NCI-H1417 (cell line): ENCODE results near the gene TGFB3.
"Not testable (repeated sequence)": the region's sequence is repeated elsewhere in the genome, so short reads cannot be mapped to it uniquely, and the experiment has no call there.

Source experiments
- DNase-seq, 3 experiments: peaks; one replicate each; lab custom pipeline; 2025; lab: John Stamatoyannopoulos, UW

TGFB3 gene

DNA sequence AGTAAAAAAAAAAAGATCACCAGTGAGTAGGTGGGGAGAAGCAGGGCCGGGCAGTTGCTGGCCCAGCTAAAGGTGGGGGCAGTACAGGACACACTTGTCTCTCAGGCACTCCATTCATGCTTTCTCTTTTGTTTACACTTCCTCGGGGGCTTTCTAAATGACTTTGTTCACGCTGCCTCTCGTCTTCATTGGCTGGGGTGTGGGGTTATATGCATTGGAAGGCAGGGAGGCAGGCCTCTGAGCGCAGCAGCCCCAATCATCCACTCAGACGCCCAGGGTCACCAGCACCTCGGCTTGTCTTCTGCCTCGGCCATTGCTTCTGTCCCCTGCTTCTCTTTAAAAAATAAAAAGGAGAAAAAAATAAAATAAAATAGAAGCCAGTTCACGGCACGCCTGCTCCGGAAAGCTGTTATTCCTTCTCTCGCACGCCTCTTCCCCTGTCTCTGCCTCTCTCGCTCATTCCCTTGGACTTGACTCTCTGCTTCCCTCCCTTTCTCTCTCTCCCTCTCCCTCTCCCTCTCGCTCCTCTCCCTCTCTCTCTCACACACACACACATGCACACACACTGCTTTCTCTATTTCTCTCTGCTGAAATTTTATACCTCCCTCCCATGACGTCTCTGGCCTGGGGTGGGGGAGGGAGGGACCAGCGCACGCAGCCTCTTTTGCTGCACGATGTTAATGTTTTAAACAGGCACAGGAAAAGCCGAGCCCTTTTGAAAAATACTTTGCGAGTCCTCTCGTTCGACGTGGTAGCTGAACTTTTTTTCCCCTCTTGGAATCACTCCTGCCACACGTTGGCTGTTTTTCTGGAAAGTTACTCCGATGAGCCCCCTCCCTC is at the start of gene TGFB3:
TSS of gene TGFB3 (minus strand) at position 570 of the 840 bp plus-strand sequence. CDS start 1,102 bp downstream, outside the sequence.
- peak; percentile 73 to 90 (median 82) for DNase-seq

DNA sequence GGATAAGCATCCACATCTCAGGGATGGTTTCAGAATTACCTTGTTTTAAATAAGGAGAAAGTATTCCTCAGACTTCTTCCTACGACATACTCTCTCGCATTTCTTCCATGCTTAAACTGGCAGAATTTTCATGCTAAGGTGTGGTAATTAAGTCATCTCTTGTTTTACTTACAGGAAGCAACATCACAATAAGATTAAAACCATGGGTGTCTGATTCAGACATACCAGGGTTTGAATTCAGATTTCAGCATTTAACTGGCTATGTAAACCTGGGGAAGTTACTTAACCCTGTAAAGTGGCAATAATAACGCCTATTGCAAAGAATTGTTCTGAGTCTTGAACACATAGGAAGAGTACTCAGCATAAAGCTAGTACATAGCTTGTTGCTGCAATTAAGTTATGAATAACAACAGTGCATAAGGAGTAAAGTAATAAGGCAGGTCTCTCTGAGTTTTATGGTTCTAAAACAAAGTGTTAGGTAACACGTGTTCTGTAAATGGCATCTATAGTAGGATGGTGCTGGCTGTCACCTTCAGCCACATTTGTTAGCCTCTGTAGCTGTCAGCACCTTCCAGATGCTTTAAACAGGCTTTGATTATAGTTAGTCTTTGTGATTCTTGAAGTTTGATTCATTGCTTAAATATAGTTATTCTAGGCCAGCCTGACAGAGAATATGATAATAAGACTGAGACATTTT is 42.6 kb upstream of the TGFB3 start:
- DNase-seq = no peak

DNA sequence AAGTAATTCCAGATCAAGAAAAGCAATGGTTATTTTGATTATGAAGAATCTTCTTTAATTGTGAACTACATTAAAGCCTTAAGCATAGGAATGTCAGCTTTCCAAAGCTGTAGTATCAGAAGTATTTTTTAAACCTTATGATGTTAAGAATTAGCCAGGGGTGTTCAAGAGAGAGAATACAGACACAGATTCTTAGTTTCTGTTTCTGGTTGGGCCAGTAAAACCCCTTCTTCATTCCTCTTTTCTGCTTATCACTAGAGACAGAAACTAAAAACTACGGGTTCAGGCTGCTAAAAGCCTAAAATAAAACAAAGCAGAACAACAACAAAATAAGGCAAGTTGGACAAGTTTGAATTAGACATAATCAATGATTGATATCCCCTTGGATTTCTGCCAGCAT is 42.0 kb upstream of the TGFB3 start:
- no peak for DNase-seq

DNA sequence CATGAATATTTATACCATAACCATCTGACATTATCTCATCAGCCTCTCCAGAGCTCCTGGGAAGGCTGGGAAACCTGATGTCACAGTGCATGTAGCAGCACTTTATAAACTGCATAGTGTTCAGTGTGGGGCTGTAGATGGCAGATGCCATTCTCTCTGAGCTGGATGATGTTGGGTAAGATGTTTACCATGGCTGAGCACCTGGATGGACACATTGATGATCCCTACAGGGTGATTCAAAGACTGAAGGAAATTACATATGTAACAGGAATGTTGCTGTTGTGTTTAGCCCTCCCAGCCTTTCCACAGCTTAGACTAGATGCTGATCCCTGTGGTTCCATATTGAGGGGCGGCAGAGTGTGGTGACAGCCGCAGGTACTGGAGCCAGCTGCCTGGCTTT is 41.2 kb upstream of the TGFB3 start:
- no peak for DNase-seq

DNA sequence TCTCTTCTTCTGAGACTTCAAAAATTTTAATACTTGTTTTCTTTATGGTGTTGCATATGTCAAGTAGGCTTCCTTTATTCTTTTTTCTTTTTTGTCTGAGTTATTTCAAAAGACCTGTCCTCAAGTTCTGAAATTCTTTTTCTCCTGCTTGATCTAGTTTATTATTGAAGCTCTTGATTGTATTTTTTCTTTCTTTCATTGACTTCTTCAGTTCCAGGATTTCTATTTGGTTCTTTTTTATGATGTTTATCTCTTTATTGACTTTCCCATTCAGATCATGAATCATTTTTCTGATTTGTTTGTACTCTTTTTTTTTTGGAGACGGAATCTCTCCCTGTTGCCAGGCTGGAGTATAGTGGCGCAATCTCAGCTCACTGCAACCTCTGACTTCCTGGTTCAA is 37.9 kb upstream of the TGFB3 start:
- no peak for DNase-seq

DNA sequence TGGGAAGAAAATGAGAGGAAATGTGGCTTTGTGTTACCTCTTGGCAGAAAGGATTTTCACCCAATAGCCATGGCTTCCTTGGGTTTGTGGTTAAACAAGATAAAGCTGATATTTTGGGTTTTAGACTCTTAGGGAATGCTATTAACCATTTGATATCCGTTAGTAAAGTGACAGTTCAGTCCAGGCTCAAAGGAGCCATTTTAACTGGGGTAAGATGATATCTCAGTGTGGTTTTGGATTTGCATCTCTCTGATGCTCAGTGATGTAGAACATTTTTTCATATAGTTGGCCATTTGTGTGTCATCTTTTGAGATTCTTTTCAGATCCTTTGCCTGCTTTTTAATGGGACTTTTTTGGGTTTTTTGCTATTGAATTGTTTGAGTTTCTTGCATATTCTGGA is 33.9 kb upstream of the TGFB3 start:
- DNase-seq = no peak

DNA sequence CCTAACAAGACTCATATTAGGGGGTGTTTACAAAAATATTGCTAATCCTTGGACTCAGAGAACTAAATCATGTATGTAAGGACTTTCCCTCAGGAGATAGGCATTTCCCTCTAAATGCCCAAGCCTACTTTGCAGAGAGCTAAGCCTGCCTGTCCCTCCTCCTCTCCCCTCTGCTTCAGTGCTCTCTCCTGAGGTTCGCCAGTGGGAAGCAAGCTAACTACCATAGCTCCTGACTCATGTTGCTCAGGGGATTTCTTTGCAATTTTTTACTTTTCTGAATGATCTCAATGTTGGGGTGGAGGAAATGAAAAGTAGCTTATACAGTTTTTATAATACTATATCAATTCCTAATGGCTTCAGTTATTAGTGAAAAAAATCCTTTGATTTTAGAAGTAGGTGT is 33.4 kb upstream of the TGFB3 start:
- no peak for DNase-seq

DNA sequence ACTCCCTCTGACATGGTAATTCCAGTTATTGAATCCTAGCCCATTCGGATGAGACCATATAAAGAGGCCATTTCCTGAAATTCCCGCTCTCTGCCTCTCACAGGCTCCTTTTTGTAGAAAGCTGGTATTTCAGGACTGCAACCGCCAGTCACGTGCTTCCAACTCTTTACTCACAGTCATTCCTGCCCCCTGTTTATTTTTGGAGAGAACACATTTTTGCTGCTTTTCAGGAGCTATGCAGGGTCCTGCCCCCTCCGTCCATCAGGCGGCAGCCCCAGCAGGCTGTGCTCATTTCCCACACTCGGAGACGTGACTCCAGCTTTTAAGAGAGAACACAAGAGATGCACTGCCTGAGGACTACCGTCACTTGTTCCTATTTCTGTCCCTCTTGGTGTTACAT is 30.6 kb upstream of the TGFB3 start:
- no peak for DNase-seq

DNA sequence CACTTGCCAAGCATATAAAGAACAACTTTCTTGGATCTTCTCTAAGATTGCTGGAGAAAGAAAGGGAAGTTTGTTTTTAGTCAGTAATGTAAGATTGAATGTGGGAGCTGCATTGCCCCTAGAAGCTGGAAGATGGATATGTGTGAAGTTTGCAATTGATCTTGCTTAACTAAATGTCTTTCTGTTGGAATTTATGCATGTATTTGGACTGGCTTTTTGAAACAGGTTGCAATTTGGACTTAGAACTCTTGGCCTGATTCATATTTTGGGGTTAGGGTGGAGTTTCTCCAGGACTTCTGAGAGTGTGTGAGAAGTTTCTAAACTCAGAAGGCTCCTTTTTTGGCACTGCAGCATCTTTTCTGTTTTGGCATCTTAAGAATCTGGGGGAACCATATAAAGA is 30.1 kb upstream of the TGFB3 start:
- no peak for DNase-seq

DNA sequence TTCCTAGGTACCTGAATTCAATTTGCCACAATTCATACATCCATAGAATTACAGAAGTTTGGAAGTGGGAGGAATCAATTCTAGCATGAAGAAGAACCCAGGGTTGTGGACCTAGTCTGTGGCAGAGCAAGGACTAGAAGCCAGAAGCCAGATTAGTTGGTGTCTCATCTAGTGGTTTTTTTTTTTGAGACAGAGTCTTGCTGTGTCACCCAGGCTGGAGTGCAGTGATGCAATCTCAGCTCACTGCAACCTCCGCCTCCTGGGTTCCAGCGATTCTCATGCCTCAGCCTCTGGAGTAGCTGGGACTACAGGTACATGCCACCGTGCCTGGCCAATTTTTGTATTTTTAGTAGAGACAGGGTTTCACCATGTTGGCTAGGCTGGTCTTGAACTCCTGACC is 27.8 kb upstream of the TGFB3 start:
- DNase-seq = not testable (repeated sequence)

DNA sequence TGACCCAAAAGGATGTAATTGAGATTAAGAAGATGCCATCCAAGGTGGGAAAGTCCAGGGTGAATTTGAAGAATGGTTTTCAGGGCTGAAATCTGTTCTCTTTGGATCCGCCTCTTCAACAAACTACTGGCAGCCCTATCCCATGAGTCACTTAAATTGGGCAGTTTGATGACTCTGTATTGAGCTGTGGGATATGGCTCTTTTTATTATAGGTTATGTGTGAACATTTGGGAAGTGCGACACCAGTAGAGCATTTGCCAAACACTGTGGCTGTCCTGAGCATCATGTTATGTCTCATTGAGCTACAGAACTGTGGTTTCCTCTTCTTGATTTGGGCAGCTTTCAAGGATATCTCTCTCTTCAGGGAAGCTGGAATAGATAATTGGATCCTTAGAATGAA is 26.1 kb upstream of the TGFB3 start:
- DNase-seq = no peak

DNA sequence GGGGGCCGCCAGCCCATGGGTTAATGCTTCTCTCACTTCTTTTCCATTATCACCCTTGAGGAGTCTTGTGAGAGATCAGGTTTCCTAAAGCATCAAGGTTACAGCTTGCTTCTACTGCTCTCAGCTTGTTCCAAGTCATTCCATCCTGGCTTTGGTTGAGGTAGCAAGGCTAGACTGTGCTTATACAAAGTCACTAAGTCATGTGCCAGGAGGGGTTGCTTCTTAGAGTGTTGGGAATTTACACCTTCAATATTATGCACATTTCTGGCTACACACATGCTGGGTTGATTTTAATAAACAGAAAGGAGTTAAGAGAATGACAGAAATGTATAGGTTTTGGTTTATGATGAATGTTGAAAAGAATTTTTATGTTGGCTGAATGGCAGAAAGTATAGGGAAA is 25.6 kb upstream of the TGFB3 start:
- DNase-seq = no peak

DNA sequence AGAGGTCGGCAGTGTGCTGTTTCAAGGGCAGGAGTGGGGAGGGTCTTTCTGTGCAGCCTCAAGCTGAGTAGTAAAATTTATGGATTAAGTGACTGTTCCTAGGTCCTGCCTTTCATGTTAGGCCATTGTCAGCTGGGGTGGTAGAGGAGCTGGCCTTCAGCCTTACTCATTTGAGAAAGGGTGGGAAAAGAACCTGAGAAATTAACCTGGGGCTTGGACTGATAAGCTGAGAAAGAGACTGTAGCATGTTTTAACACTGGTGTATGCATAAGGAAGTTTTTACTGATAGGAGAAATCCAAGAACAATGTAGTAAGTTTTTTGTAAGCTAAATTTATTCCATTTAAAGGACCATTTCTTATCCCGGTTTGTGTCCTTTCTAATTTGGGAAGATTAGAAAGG is 24.5 kb upstream of the TGFB3 start:
- no peak for DNase-seq

DNA sequence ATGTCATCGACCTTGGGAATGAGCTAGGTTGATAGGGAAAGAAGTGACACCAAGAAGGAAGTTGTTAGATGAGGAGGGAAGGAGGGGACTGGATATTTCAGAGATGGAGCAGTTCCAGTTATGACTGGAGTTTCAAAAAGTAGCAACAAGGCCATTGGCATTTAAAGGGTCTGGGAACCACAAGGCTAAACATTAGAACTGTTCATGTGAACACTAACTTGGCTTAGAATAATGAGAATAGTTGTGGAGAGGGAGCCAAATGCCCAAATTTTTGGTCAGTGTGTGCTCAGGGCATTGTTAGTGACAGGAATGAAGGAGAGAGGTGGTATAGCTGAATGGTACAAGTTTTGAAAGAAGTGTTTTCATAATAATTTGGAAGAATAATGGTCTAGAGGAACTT is 20.6 kb upstream of the TGFB3 start:
- no peak for DNase-seq

DNA sequence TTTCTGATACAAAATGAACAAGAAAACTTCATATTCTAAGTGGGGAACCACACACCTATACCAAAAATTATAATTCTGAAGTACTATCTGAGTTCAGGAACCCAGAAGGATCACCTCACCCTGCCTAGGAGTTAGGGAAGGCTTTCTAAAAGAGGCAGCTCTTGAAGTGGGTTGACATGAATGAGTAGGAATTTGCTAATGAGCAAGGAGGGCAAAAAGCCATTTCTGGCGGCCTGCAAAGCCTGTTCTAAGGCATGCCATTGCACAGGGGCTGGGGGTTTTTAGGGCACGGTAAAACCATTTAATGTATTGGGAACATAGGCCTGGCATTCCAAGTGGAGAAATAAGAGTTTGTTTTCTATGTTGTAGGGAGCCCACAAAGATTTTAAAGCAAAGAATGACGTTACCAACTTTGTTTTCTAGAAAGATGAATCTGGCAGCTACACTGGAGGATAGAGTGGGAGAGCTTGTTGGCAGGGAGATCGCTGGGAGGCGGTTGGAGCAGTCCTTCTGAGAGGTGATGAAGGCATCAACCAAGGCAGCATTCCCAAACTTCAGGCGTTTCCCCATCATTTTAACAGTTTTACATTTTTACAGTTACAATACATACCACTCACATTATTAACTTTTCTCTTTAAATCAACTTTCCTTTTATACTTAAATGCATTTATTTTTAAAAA is 17.9 kb upstream of the TGFB3 start:
- DNase-seq = no peak

DNA sequence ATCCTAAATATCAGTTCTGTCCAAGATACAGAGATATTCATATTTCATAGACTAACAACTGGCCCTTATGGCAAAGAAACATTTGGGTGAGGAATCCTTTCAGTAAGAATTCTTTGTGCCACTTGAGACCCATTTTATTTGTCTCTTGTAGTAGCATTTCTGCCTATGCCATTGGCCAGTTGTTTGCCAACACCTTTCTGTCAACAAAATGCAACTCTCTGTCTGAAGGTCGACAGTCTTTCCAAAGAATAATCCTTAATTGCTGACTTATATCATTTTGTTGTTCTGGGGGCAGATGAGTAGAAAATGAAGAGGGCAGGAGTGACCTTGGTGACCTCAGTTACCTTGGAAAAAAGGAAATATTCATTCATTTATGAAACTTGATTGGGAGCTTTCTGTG is 14.7 kb upstream of the TGFB3 start:
- no peak for DNase-seq

DNA sequence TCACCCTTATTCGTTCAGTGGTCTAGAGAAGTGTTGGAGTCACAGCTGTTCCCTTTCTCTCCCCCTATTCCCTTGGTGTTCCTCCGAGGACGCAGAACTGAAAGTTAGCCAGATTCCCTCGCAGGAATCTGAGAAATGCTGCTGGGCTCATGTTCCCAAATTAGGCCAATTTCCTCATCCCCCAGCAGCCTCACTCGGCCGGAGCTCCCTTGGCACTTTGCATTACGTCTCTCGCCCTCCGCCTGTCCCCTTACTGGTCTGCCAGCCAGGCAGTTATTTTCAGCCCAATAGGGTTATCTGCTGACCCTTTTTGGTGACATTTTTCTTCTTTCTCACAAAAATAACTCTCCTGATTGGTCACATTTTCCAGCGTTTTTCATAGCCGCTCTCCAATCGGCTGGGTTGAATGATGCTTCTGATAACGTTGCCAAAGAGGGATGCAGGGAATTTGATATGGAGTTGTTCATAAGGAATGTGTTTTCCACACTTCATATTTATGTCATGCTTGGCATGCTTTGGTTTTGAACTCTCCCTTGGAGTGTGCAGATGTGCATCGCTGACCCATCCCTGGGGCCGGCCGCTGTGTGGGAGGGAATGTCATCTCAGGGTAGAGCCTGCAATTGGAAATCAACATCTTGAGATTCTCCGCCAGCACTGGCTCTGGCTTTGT is 13.7 kb upstream of the TGFB3 start:
- peak in 1 of 3 experiments; percentile 34 for DNase-seq

DNA sequence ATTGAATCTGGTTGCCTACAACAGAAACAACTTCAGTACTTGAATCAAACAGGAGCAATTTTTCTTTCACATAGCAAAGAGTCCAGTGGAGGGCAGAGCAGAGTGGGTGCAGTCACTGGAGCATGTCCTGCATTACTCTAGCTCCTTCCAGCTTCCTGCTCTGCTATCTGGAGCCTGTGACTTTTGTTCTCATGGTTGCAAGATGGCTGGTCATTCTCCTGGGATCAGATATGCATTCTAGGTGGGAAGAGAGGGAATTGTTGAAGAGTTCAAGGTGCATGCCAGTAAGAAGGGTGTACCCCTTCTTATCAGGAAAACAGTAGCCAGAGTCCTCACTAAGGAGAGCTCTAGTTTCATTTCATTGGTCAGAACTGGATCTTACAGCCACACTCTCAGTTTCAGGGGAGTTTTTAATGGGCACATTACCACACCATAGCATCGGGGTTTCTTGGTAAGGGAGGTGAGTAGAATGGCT is 11.8 kb upstream of the TGFB3 start:
- no peak for DNase-seq

DNA sequence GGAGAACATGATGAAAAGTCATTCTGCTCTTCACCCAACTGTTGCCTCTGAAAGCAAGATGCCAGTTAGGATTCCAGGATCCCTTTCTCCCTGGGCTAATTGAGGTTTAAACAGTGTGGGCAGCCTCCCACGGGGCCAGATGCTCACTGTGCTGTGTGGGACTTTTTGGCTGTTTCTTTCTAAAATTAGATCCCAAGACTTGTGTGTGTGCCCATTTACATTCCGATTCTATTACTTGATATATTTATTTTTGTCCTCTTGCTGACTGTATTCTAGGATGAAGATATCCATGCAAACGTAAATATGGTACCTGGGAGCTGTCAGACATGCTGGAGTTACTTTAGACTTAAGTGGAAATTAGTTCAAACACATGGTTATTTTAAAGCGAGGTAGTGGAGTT is 10.0 kb upstream of the TGFB3 start:
- DNase-seq = no peak

DNA sequence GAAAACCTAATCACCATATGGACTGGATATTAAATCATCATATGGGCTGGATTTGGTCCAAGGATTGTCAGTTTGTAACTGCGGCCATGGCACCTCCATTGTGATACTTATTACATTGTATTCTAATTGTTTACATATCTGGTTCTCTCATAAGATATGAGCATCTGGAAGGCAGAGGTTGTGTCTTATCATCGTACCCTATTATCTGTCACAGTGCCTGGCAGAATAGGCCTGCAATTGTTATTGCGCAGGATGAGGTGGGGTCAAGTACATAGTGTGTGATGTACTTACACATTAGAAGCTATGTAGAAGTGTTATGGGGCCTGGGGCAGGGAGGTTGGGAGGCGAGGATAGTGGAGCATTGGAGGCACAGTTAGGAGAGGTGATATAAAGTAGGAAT is 8.5 kb upstream of the TGFB3 start:
- DNase-seq = no peak

DNA sequence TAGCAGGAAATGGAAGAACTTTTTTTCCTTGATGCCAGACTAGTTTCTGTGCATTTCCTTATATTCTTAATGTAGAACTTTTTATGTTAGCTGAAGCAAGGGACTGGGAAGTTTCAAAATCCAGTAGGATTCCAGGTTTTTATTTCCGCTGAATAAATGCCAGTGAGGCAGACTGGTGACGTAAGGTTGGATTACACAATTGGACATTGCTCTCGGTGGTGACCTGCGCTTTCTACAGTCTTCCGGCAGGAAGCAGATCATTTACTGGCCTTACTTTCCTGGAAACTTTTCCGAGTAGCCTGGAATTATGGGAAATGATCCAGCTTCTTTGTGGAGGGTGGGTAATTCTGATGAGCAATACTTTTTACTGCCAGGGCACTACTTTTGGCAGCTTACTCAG is 7.3 kb upstream of the TGFB3 start:
- DNase-seq = no peak
